ENCODE results near the gene COPZ2.

COPZ2 gene

GRCh38 chr17:47997586-47997985 is 40.0 kb downstream of the COPZ2 start:
- no peaks in the 10 kb centered on the region for H3K36me3 ChIP-seq (ENCODE audit: insufficient read depth, insufficient read length, low read length)
- no peak for TF ChIP-seq SUZ12 (IDR thresholded peaks at IDR 0.05; ENCODE audit: extremely low read depth, insufficient read depth, insufficient read length)
- TF ChIP-seq YY1 (IDR thresholded peaks at IDR 0.05; ENCODE audit: insufficient read depth, insufficient read length), result no peak
- no peak for TF ChIP-seq ZNF274 (IDR thresholded peaks at IDR 0.05; ENCODE audit: low read depth, low read length)
- H3K4me1 ChIP-seq (ENCODE audit: insufficient read depth, insufficient read length), result peaks cover 31% of the 10 kb centered on the region
- no peak overlapping the region for H3K4me3 ChIP-seq (ENCODE audit: insufficient read length, low read depth)
- H3K9me3 ChIP-seq (ENCODE audit: insufficient read depth, low read length), result no peaks in the 10 kb centered on the region
- DNase-seq (ENCODE audit: low read depth, low spot score), result no peak
- H3K27me3 ChIP-seq (ENCODE audit: insufficient read depth, insufficient read length), result no peaks in the 10 kb centered on the region
- no peak overlapping the region for H3K9ac ChIP-seq (ENCODE audit: insufficient read length, low read depth)

DNA sequence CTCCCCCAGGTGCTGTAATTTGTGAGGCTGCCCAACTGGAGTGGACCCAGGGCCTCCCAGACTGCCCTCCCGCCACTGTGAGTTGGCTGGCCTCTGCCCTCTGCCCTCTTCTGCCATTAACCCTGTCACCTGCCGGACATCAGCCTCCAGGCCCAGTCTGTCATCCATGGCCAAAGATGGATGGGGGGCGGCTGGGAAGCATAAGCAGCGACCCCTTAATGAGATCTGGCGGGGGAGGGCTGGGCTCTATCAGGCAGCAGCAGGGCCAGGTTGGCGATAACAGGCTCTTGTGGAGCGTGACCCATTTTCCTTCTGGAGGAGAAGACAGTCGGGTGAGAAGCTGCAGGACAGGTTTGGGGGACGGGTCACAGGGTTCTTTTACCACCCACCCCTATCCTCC is 41.4 kb downstream of the COPZ2 start:
- H3K9ac ChIP-seq (ENCODE audit: insufficient read length, low read depth), result no peak overlapping the region
- no peaks in the 10 kb centered on the region for H3K36me3 ChIP-seq (ENCODE audit: insufficient read depth, insufficient read length, low read length)
- H3K9me3 ChIP-seq (ENCODE audit: insufficient read depth, low read length), result no peaks in the 10 kb centered on the region
- H3K4me1 ChIP-seq (ENCODE audit: insufficient read depth, insufficient read length), result peaks cover 31% of the 10 kb centered on the region
- no peak overlapping the region for H3K4me3 ChIP-seq (ENCODE audit: insufficient read length, low read depth)
- no peak for DNase-seq (ENCODE audit: low read depth, low spot score)
- TF ChIP-seq YY1 (IDR thresholded peaks at IDR 0.05; ENCODE audit: insufficient read depth, insufficient read length), result no peak
- TF ChIP-seq ZNF274 (IDR thresholded peaks at IDR 0.05; ENCODE audit: low read depth, low read length), result no peak
- no peak for TF ChIP-seq SUZ12 (IDR thresholded peaks at IDR 0.05; ENCODE audit: extremely low read depth, insufficient read depth, insufficient read length)
- no peaks in the 10 kb centered on the region for H3K27me3 ChIP-seq (ENCODE audit: insufficient read depth, insufficient read length)

DNA sequence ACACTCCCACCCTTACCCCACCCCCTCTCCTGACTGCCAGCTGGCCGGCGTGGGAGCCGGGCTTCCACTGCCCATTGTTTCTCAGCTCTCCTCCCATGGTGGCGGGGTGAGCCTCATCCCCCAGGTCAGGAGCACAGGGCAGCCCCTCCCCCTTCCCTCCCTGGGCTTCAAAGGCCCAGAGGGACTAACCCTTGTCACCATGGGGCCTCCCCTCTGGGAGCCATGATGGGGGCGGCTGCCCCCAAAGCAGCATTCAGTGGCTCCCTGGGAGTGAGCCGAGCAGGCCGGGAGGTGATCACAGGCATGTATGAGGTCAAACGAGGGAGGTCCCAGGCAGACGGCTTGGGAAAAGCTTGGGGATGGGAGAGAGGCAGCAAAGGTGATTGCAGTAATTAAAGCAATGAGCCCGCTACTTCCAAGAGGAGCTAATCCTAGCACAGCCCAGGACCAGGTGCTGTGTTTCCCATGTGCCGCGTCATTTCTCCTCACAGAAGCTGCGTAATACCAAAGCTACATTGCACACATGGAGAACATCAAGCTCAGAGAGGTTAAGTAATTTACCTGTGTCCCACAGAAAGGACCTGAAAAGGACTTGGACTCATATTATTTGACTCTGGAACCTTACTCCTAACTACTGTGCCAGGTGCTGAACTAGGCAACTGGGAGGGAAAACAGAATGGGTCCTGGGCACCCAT is 42.2 kb downstream of the COPZ2 start:
- Histone ChIP-seq H3K4me1 (ENCODE audit: insufficient read depth, insufficient read length) (peaks cover 36% of the 10 kb centered on the region), H3K4me3 (ENCODE audit: insufficient read length, low read depth) (no peak overlapping the region), H3K9me3 (ENCODE audit: insufficient read depth, low read length) (no peaks in the 10 kb centered on the region), H3K27me3 (ENCODE audit: insufficient read depth, insufficient read length) (no peaks in the 10 kb centered on the region), H3K36me3 (ENCODE audit: insufficient read depth, insufficient read length, low read length) (no peaks in the 10 kb centered on the region), H3K9ac (ENCODE audit: insufficient read length, low read depth) (peak overlapping the region; percentile 51)
- TF ChIP-seq YY1 (IDR thresholded peaks at IDR 0.05; ENCODE audit: insufficient read depth, insufficient read length) (peak; percentile 45), ZNF274 (IDR thresholded peaks at IDR 0.05; ENCODE audit: low read depth, low read length) (no peak)
- no peak for DNase-seq (ENCODE audit: low read depth, low spot score)

DNA sequence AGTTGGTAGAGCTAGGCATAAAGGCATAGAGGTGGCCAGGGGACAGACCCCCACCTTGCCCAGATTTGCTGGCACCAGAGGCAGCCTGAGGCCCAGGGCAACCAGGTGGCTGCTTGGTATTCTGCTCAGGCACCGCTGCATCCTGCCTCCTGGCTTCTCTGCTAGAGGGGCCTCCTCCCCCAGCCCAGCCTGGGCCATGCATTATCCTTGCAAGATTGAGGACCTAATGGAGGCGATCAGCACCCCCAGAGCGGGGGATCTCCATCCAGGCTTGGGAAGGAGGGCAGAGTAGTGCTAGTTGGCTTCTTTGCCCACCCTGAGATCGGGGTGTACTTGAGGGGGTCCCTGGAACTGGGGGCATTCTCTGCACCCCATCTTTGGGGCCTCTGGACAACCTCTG is 42.9 kb downstream of the COPZ2 start:
- H3K9me3 ChIP-seq (ENCODE audit: insufficient read depth, low read length), result no peaks in the 10 kb centered on the region
- H3K4me3 ChIP-seq (ENCODE audit: insufficient read length, low read depth), result no peak overlapping the region
- no peaks in the 10 kb centered on the region for H3K36me3 ChIP-seq (ENCODE audit: insufficient read depth, insufficient read length, low read length)
- no peaks in the 10 kb centered on the region for H3K27me3 ChIP-seq (ENCODE audit: insufficient read depth, insufficient read length)
- peak overlapping the region; percentile 59 for H3K9ac ChIP-seq (ENCODE audit: insufficient read length, low read depth)
- DNase-seq (ENCODE audit: low read depth, low spot score), result no peak
- no peak for TF ChIP-seq YY1 (IDR thresholded peaks at IDR 0.05; ENCODE audit: insufficient read depth, insufficient read length)
- no peak for TF ChIP-seq SUZ12 (IDR thresholded peaks at IDR 0.05; ENCODE audit: extremely low read depth, insufficient read depth, insufficient read length)
- no peak for TF ChIP-seq ZNF274 (IDR thresholded peaks at IDR 0.05; ENCODE audit: low read depth, low read length)
- peaks cover 33% of the 10 kb centered on the region for H3K4me1 ChIP-seq (ENCODE audit: insufficient read depth, insufficient read length)

DNA sequence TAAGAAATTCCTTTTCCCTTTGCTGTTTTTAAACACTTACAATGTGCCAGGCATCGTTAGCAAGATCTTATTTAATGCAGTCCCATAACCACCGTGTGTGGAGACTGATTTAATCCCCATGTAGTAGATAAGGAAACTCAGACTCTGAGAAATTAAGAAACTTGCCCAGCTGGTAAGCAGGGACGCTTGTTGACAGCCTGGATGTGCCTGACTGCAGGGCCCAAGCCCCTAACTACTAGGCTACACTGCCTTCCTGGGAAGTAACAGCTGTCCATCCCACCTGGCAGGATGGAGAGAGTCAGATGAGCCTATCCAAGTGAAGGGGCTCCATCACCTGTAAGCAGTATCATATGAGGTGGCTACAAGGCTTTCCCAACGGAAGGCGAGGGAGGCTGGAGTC is 43.6 kb downstream of the COPZ2 start:
- TF ChIP-seq ZNF274 (IDR thresholded peaks at IDR 0.05; ENCODE audit: low read depth, low read length) (no peak), SUZ12 (IDR thresholded peaks at IDR 0.05; ENCODE audit: extremely low read depth, insufficient read depth, insufficient read length) (no peak), YY1 (IDR thresholded peaks at IDR 0.05; ENCODE audit: insufficient read depth, insufficient read length) (no peak)

DNA sequence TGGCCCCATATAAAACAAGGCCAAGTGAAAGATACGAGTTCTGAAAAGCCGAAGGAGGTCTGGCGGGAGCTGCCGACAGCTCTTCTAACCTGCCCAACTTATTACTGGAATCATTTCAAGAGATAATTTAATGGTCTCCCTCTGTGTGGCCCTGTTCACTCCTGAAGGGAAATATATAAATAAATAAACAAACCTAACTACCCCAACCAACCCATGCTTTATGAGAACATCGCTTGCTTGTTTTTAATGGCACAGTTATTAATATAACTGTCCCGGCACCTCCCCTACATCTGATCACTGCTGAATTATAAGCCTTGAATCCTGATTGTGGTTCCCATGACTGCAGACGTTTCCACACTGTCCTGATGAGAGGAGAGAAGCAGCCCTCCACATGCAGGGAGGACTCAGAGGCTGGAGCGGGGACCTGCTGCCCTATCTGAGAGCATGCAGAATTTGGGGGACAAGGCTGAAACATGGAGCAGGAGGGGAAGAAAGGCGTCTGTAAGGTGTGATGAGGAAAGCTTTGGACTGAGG is 44.5 kb downstream of the COPZ2 start:
- TF ChIP-seq ZNF274 (IDR thresholded peaks at IDR 0.05; ENCODE audit: low read depth, low read length) (no peak), SUZ12 (IDR thresholded peaks at IDR 0.05; ENCODE audit: extremely low read depth, insufficient read depth, insufficient read length) (no peak), YY1 (IDR thresholded peaks at IDR 0.05; ENCODE audit: insufficient read depth, insufficient read length) (no peak)
- no peaks in the 10 kb centered on the region for H3K27me3 ChIP-seq (ENCODE audit: insufficient read depth, insufficient read length)
- H3K9me3 ChIP-seq (ENCODE audit: insufficient read depth, low read length), result no peaks in the 10 kb centered on the region
- H3K4me1 ChIP-seq (ENCODE audit: insufficient read depth, insufficient read length), result peaks cover 29% of the 10 kb centered on the region
- H3K9ac ChIP-seq (ENCODE audit: insufficient read length, low read depth), result peak overlapping the region; percentile 13
- H3K4me3 ChIP-seq (ENCODE audit: insufficient read length, low read depth), result no peak overlapping the region
- H3K36me3 ChIP-seq (ENCODE audit: insufficient read depth, insufficient read length, low read length), result no peaks in the 10 kb centered on the region
- no peak for DNase-seq (ENCODE audit: low read depth, low spot score)

More for the DNA sequence above, 43.6 kb downstream of the COPZ2 start:
- no peak overlapping the region for H3K4me3 ChIP-seq (ENCODE audit: insufficient read length, low read depth)
- peaks cover 30% of the 10 kb centered on the region for H3K4me1 ChIP-seq (ENCODE audit: insufficient read depth, insufficient read length)
- no peaks in the 10 kb centered on the region for H3K36me3 ChIP-seq (ENCODE audit: insufficient read depth, insufficient read length, low read length)
- H3K9me3 ChIP-seq (ENCODE audit: insufficient read depth, low read length), result no peaks in the 10 kb centered on the region
- no peak overlapping the region for H3K9ac ChIP-seq (ENCODE audit: insufficient read length, low read depth)
- no peaks in the 10 kb centered on the region for H3K27me3 ChIP-seq (ENCODE audit: insufficient read depth, insufficient read length)
- no peak for DNase-seq (ENCODE audit: low read depth, low spot score)

DNA sequence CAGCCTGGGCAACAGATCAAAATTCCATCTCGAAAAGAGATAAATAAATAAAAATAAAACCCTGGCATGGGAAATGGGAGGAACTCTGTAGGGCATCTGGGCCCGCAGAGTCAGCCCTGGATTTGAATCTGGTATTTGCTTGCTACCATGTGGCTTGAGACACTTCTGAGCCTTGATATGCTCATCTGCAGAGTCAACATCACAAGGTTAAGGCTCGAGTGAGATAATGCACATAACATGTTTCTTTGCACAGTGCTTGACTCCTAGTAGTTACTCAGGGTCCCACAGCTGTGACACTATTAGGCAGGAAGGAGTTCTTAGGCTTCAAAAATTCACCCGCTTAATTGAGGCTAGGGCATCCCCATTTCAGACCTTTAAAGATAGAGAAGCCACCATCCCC is 45.4 kb downstream of the COPZ2 start:
- H3K4me3 ChIP-seq (ENCODE audit: insufficient read length, low read depth), result no peak overlapping the region

More for the DNA sequence above, 45.4 kb downstream of the COPZ2 start:
- H3K27me3 ChIP-seq (ENCODE audit: insufficient read depth, insufficient read length), result no peaks in the 10 kb centered on the region
- peaks cover 31% of the 10 kb centered on the region for H3K4me1 ChIP-seq (ENCODE audit: insufficient read depth, insufficient read length)
- H3K9ac ChIP-seq (ENCODE audit: insufficient read length, low read depth), result no peak overlapping the region
- no peak for DNase-seq (ENCODE audit: low read depth, low spot score)
- no peaks in the 10 kb centered on the region for H3K36me3 ChIP-seq (ENCODE audit: insufficient read depth, insufficient read length, low read length)
- no peaks in the 10 kb centered on the region for H3K9me3 ChIP-seq (ENCODE audit: insufficient read depth, low read length)
- TF ChIP-seq YY1 (IDR thresholded peaks at IDR 0.05; ENCODE audit: insufficient read depth, insufficient read length), result no peak
- no peak for TF ChIP-seq ZNF274 (IDR thresholded peaks at IDR 0.05; ENCODE audit: low read depth, low read length)
- TF ChIP-seq SUZ12 (IDR thresholded peaks at IDR 0.05; ENCODE audit: extremely low read depth, insufficient read depth, insufficient read length), result no peak

Data from NT2/D1 (cell line).